Nephron progenitor cell (in vitro differentiated cells): ENCODE measurements around the gene PIK3CB.

Experiments
- DNase-seq: peaks from one replicate; pipeline ENCODE4 v3.0.0; 2021
- H3K27ac Mint-ChIP-seq: 2 replicates; pipeline ENCODE4 v1.8.0; 2021; ENCODE audit warnings: mild to moderate bottlenecking, moderate library complexity, mixed read lengths
- H3K27me3 Mint-ChIP-seq: 2 replicates; pipeline ENCODE4 v1.8.0; 2021; ENCODE audit warnings: mild to moderate bottlenecking, low read depth, mixed read lengths; ENCODE audit not compliant: poor library complexity
- H3K36me3 Mint-ChIP-seq: 2 replicates; pipeline ENCODE4 v1.8.0; 2021; ENCODE audit warnings: low read depth, mixed read lengths
- H3K4me1 Mint-ChIP-seq: 2 replicates; pipeline ENCODE4 v1.8.0; 2021; ENCODE audit warnings: mixed read lengths
- H3K4me3 Mint-ChIP-seq: 2 replicates; pipeline ENCODE4 v1.8.0; 2021; ENCODE audit warnings: mild to moderate bottlenecking, moderate library complexity, mixed read lengths
- H3K9me3 Mint-ChIP-seq: 2 replicates; pipeline ENCODE4 v1.8.0; 2021; ENCODE audit warnings: mild to moderate bottlenecking, moderate library complexity, mixed read lengths
- CTCF ChIP-seq: fragments of 200-600 bp; sonication (generic); IDR thresholded peaks from 2 replicates; pipeline ENCODE4 v1.5.0; 2021; ENCODE audit warnings: antibody characterized with exemption

The PIK3CB gene

GRCh38 chr3:138862924-138863775 lies 28.4 kb upstream of the PIK3CB start:
- no peak for DNase-seq
- H3K4me3 Mint-ChIP-seq = peak overlapping the region; percentile 44
- no peak for TF ChIP-seq CTCF
- H3K4me1 Mint-ChIP-seq = peaks cover 28% of the 10 kb centered on the region
- peak overlapping the region; percentile 2 for H3K27ac Mint-ChIP-seq
- H3K9me3 Mint-ChIP-seq = no peaks in the 10 kb centered on the region
- H3K36me3 Mint-ChIP-seq = no peaks in the 10 kb centered on the region
- H3K27me3 Mint-ChIP-seq = peaks cover 4% of the 10 kb centered on the region

- peak overlapping the region; percentile 71 for H3K27ac Mint-ChIP-seq
- peak overlapping the region; percentile 44 for H3K4me3 Mint-ChIP-seq
Observed at GRCh38 chr3:138862531-138862923, 27.8 kb upstream of the PIK3CB start.

GRCh38 chr3:138861798-138862197 lies 27.1 kb upstream of the PIK3CB start:
- Mint-ChIP-seq H3K9me3 (no peaks in the 10 kb centered on the region), H3K27ac (no peak overlapping the region), H3K27me3 (peaks cover 10% of the 10 kb centered on the region), H3K4me1 (peaks cover 28% of the 10 kb centered on the region), H3K36me3 (no peaks in the 10 kb centered on the region), H3K4me3 (no peak overlapping the region)
- TF ChIP-seq CTCF = no peak
- DNase-seq = no peak

More at GRCh38 chr3:138862531-138862923, 27.8 kb upstream of the PIK3CB start:
- no peak for DNase-seq
- Mint-ChIP-seq H3K4me1 (peaks cover 28% of the 10 kb centered on the region), H3K27me3 (peaks cover 7% of the 10 kb centered on the region), H3K36me3 (no peaks in the 10 kb centered on the region), H3K9me3 (no peaks in the 10 kb centered on the region)
- no peak for TF ChIP-seq CTCF

- Mint-ChIP-seq H3K27me3 (peaks cover 18% of the 10 kb centered on the region), H3K27ac (no peak overlapping the region), H3K4me3 (no peak overlapping the region), H3K36me3 (no peaks in the 10 kb centered on the region), H3K4me1 (peaks cover 5% of the 10 kb centered on the region), H3K9me3 (no peaks in the 10 kb centered on the region)
- TF ChIP-seq CTCF = no peak
- DNase-seq = no peak
Observed at GRCh38 chr3:138856799-138857198, 22.1 kb upstream of the PIK3CB start.

- Mint-ChIP-seq H3K4me3 (no peak overlapping the region), H3K27ac (no peak overlapping the region), H3K9me3 (no peaks in the 10 kb centered on the region), H3K36me3 (no peaks in the 10 kb centered on the region), H3K4me1 (no peaks in the 10 kb centered on the region), H3K27me3 (peaks cover 16% of the 10 kb centered on the region)
- no peak for TF ChIP-seq CTCF
- DNase-seq = no peak
Observed at GRCh38 chr3:138854940-138855339, 20.2 kb upstream of the PIK3CB start.

GRCh38 chr3:138854204-138854603 lies 19.5 kb upstream of the PIK3CB start:
- DNase-seq = no peak
- no peaks in the 10 kb centered on the region for H3K4me1 Mint-ChIP-seq
- H3K27ac Mint-ChIP-seq = no peak overlapping the region
- no peaks in the 10 kb centered on the region for H3K9me3 Mint-ChIP-seq
- TF ChIP-seq CTCF = no peak
- H3K36me3 Mint-ChIP-seq = no peaks in the 10 kb centered on the region
- H3K4me3 Mint-ChIP-seq = no peak overlapping the region
- H3K27me3 Mint-ChIP-seq = peaks cover 16% of the 10 kb centered on the region
